ENCODE measurements around the gene PPDPF. TPM values are rescaled to one million over a fixed set of nuclear protein-coding genes. Genes with fewer than 3 reads are reported as not detected.

The PPDPF gene
- polyA plus RNA-seq, 1 donor from 2014 or later, result 95.1 TPM

DNA sequence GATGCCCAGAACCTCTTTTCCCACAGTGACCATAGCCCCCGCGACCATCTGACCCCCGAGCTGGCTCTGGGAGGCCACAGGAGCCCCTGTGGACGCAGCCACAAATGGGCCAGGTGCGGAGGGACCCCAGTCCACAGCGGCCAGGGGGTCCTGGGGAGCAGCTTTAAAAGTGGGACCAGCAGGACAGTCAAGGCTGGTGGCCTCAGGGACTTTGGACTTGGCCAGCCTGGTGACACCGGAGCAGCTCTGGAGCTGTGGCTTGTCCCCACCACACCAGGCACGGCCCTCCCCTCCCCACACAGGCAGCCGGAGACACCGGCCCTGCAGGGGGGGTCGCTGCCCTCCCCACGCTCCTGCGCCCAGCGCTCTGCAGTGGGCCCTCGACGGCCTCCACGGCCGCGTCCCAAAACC, 36.9 kb downstream of the PPDPF start:
- H3K9me2 ChIP-seq (ENCODE audit: insufficient read depth, low read length), result no peaks in the 10 kb centered on the region
- no peaks in the 10 kb centered on the region for H3F3A ChIP-seq (ENCODE audit: insufficient read depth, low read length, poor library complexity, severe bottlenecking)
- H3K4me2 ChIP-seq (ENCODE audit: low read length), result no peak overlapping the region
- no peaks in the 10 kb centered on the region for H3K9me3 ChIP-seq (ENCODE audit: low read length)
- H4K20me1 ChIP-seq (ENCODE audit: insufficient read depth), result no peaks in the 10 kb centered on the region
- no peak overlapping the region for H2AFZ ChIP-seq (ENCODE audit: low read depth, low read length)
- H3K27ac ChIP-seq (ENCODE audit: low read length), result no peak overlapping the region
- no peak overlapping the region for H3K9ac ChIP-seq (ENCODE audit: low read length)
- no peak overlapping the region for H3K4me3 ChIP-seq (ENCODE audit: low read length)
- no peaks in the 10 kb centered on the region for H3K79me2 ChIP-seq (replicated peaks; ENCODE audit: insufficient read depth, low read length)
- H3K36me3 ChIP-seq (ENCODE audit: insufficient read depth, low read length), result no peaks in the 10 kb centered on the region
- no peak for TF ChIP-seq POLR2AphosphoS5 (IDR thresholded peaks at IDR 0.05)
- TF ChIP-seq, protein P1, sequence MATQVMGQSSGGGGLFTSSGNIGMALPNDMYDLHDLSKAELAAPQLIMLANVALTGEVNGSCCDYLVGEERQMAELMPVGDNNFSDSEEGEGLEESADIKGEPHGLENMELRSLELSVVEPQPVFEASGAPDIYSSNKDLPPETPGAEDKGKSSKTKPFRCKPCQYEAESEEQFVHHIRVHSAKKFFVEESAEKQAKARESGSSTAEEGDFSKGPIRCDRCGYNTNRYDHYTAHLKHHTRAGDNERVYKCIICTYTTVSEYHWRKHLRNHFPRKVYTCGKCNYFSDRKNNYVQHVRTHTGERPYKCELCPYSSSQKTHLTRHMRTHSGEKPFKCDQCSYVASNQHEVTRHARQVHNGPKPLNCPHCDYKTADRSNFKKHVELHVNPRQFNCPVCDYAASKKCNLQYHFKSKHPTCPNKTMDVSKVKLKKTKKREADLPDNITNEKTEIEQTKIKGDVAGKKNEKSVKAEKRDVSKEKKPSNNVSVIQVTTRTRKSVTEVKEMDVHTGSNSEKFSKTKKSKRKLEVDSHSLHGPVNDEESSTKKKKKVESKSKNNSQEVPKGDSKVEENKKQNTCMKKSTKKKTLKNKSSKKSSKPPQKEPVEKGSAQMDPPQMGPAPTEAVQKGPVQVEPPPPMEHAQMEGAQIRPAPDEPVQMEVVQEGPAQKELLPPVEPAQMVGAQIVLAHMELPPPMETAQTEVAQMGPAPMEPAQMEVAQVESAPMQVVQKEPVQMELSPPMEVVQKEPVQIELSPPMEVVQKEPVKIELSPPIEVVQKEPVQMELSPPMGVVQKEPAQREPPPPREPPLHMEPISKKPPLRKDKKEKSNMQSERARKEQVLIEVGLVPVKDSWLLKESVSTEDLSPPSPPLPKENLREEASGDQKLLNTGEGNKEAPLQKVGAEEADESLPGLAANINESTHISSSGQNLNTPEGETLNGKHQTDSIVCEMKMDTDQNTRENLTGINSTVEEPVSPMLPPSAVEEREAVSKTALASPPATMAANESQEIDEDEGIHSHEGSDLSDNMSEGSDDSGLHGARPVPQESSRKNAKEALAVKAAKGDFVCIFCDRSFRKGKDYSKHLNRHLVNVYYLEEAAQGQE (IDR thresholded peaks at IDR 0.05; ENCODE audit: borderline replicate concordance), result no peak
- TF ChIP-seq MXI1 (conservative IDR thresholded peaks at IDR 0.05; ENCODE audit: poor library complexity, severe bottlenecking), result no peak
- no peak for TF ChIP-seq EZH2 (IDR thresholded peaks at IDR 0.05; ENCODE audit: borderline replicate concordance, insufficient read depth, low read length, poor library complexity, severe bottlenecking)
- TF ChIP-seq SMC3 (conservative IDR thresholded peaks at IDR 0.05; ENCODE audit: poor library complexity), result no peak
- TF ChIP-seq, protein P2, sequence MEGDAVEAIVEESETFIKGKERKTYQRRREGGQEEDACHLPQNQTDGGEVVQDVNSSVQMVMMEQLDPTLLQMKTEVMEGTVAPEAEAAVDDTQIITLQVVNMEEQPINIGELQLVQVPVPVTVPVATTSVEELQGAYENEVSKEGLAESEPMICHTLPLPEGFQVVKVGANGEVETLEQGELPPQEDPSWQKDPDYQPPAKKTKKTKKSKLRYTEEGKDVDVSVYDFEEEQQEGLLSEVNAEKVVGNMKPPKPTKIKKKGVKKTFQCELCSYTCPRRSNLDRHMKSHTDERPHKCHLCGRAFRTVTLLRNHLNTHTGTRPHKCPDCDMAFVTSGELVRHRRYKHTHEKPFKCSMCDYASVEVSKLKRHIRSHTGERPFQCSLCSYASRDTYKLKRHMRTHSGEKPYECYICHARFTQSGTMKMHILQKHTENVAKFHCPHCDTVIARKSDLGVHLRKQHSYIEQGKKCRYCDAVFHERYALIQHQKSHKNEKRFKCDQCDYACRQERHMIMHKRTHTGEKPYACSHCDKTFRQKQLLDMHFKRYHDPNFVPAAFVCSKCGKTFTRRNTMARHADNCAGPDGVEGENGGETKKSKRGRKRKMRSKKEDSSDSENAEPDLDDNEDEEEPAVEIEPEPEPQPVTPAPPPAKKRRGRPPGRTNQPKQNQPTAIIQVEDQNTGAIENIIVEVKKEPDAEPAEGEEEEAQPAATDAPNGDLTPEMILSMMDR (IDR thresholded peaks at IDR 0.05; ENCODE audit: poor library complexity, severe bottlenecking), result no peak
- TF ChIP-seq RAD21 (conservative IDR thresholded peaks at IDR 0.05), result no peak
- no peak for TF ChIP-seq TAF1 (IDR thresholded peaks at IDR 0.05; ENCODE audit: low read depth)
- TF ChIP-seq EP300 (conservative IDR thresholded peaks at IDR 0.05; ENCODE audit: poor library complexity, severe bottlenecking), result no peak
- no peaks in the 10 kb centered on the region for H3K27me3 ChIP-seq (ENCODE audit: insufficient read depth, low read depth, low read length)

DNA sequence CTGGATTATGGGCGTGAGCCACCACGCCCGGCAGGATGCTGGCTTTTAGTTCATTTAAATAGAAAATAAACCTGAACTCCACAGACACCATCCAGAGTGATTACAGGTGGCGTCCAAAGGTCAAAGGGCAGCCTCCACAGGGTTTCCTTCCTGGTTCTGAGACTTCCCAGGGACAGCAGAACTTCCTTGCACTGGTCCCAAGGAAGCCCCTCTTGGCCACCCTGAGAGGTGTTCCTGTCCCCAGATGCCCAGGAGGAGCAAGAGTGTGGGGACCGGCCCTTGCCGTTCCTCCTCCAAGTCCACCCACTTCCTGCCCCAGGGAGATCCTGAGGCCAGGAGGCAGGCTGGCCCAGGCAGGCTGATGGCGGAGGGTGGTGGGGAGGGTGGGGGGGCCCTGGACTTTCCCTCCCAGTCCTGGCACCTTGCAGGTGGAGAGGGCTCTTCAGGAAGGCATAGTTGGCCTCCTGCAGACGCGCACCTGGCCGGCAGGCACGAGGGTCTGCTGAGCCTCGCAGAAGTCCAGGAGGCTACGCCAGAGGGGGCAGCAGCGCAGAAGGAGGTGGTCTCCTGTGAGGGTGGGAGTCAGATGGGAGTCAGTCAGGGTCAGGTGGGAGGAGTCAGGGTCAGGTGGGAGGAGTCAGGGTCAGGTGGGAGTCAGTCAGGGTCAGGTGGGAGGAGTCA, 38.4 kb downstream of the PPDPF start:
- Histone ChIP-seq H3K9me3 (ENCODE audit: low read length) (no peaks in the 10 kb centered on the region), H3K27me3 (ENCODE audit: insufficient read depth, low read depth, low read length) (no peaks in the 10 kb centered on the region), H3K4me2 (ENCODE audit: low read length) (no peak overlapping the region), H3K4me3 (ENCODE audit: low read length) (no peak overlapping the region), H3F3A (ENCODE audit: insufficient read depth, low read length, poor library complexity, severe bottlenecking) (no peaks in the 10 kb centered on the region), H3K9me2 (ENCODE audit: insufficient read depth, low read length) (no peaks in the 10 kb centered on the region), H3K9ac (ENCODE audit: low read length) (no peak overlapping the region), H3K79me2 (replicated peaks; ENCODE audit: insufficient read depth, low read length) (no peaks in the 10 kb centered on the region), H4K20me1 (ENCODE audit: insufficient read depth) (no peaks in the 10 kb centered on the region), H3K27ac (ENCODE audit: low read length) (no peak overlapping the region), H3K36me3 (ENCODE audit: insufficient read depth, low read length) (no peaks in the 10 kb centered on the region), H2AFZ (ENCODE audit: low read depth, low read length) (no peak overlapping the region)
- TF ChIP-seq EZH2 (IDR thresholded peaks at IDR 0.05; ENCODE audit: borderline replicate concordance, insufficient read depth, low read length, poor library complexity, severe bottlenecking) (no peak), TAF1 (IDR thresholded peaks at IDR 0.05; ENCODE audit: low read depth) (no peak), EP300 (conservative IDR thresholded peaks at IDR 0.05; ENCODE audit: poor library complexity, severe bottlenecking) (no peak), SMC3 (conservative IDR thresholded peaks at IDR 0.05; ENCODE audit: poor library complexity) (no peak), MXI1 (conservative IDR thresholded peaks at IDR 0.05; ENCODE audit: poor library complexity, severe bottlenecking) (no peak), POLR2AphosphoS5 (IDR thresholded peaks at IDR 0.05) (no peak), RAD21 (conservative IDR thresholded peaks at IDR 0.05) (no peak)
- TF ChIP-seq, protein P1 (IDR thresholded peaks at IDR 0.05; ENCODE audit: borderline replicate concordance), result no peak
- TF ChIP-seq, protein P2 (IDR thresholded peaks at IDR 0.05; ENCODE audit: poor library complexity, severe bottlenecking), result no peak
